Measurements from ENCODE around the gene DBX1. TPM values are rescaled to one million over a fixed set of nuclear protein-coding genes. Genes with fewer than 3 reads are reported as not detected.

DBX1 gene
- total and polyA plus RNA-seq, 2 donors (not counting 1 experiment from before 2014, with no cell fraction given), result not detected

- no peak overlapping the region for H3K27ac ChIP-seq (ENCODE audit: insufficient read depth, low read length)
- H4K20me1 ChIP-seq (ENCODE audit: control insufficient read depth, extremely low read depth, insufficient read depth, low read length), result peaks cover 2% of the 10 kb centered on the region
- no peaks in the 10 kb centered on the region for H3K79me2 ChIP-seq (ENCODE audit: control insufficient read depth, insufficient read depth, low read length)
- H3K27me3 ChIP-seq (ENCODE audit: control insufficient read depth, insufficient read depth, low read length), result peaks cover 65% of the 10 kb centered on the region
- no peak overlapping the region for H3K9ac ChIP-seq (ENCODE audit: insufficient read depth, low read length)
- no peaks in the 10 kb centered on the region for H3K36me3 ChIP-seq (ENCODE audit: control insufficient read depth, insufficient read depth, low read length)
- DNase-seq (ENCODE audit: low read depth in 2 of 2), result no peak
- no peaks in the 10 kb centered on the region for H3K4me1 ChIP-seq (ENCODE audit: control insufficient read depth, extremely low read depth, insufficient read depth, low read length)
- no peak overlapping the region for H2AFZ ChIP-seq (ENCODE audit: low read length)
- no peaks in the 10 kb centered on the region for H3K9me3 ChIP-seq (ENCODE audit: control insufficient read depth, insufficient read depth, low read depth, low read length)
- TF ChIP-seq EZH2 (IDR thresholded peaks at IDR 0.05; ENCODE audit: low read length, missing control alignments) (no peak), CTCF (conservative IDR thresholded peaks at IDR 0.05 in 1 of 2, IDR thresholded peaks at IDR 0.05 in 1 of 2; ENCODE audit: low read depth in 1 of 2, low read length in 2 of 2) (no peak)
- H3K4me3 ChIP-seq (replicated peaks in 1 of 4; ENCODE audit: control extremely low read depth in 1 of 4, insufficient read depth in 1 of 4, low read depth in 3 of 4, low read length in 4 of 4), result no peak overlapping the region
- H3K4me2 ChIP-seq (ENCODE audit: extremely low read depth, insufficient read depth, low read length), result no peak overlapping the region
Measured at GRCh38 chr11:20155683-20156279, 4.5 kb downstream of the DBX1 start.

DNA sequence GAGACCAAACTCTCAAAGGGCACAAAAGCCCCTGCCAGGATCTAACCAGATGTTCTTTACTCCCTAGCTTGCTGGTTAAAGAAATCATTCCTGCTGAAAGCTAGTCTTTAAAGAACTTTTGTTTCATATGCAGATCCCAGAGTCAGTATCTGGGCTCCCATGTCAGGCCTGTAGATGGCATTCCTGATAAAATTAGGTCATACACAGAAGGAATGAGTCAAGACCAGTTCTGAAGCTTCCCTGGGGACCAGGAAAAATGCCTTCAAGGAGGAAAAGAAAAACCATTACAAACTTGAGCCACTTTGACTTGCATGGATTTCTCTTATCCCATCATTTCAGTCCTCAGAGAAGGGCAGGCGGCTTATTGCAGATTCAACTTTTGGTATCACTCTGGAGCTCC is 5.9 kb downstream of the DBX1 start:
- DNase-seq (ENCODE audit: low read depth in 2 of 2), result peak in 1 of 2 donors; percentile 8
- no peaks in the 10 kb centered on the region for H3K9me3 ChIP-seq (ENCODE audit: control insufficient read depth, insufficient read depth, low read depth, low read length)
- H3K36me3 ChIP-seq (ENCODE audit: control insufficient read depth, insufficient read depth, low read length), result no peaks in the 10 kb centered on the region

DNA sequence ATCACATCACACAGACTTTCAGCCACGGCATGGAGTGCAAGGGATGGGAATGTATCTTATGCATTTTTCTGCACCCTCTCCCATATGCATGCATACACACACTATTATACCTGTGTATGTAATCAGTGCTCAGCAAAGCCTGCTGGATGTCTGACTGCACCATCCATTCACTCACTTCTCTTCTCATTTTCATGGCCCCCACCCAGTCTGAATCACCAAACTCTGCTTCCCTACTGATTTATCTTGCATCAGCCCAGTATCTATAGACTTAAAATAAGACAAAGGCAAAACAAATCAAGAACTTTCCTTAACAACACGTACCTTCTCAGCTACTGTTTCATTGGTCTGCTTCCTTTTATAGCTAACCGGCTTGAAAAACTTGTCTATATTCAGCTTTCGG is 21.6 kb downstream of the DBX1 start:
- Histone ChIP-seq H2AFZ (ENCODE audit: low read length) (no peak overlapping the region), H3K4me3 (replicated peaks in 1 of 4; ENCODE audit: control extremely low read depth in 1 of 4, insufficient read depth in 1 of 4, low read depth in 3 of 4, low read length in 4 of 4) (no peak overlapping the region), H4K20me1 (ENCODE audit: control insufficient read depth, extremely low read depth, insufficient read depth, low read length) (no peaks in the 10 kb centered on the region), H3K27ac (ENCODE audit: insufficient read depth, low read length) (no peak overlapping the region), H3K9ac (ENCODE audit: insufficient read depth, low read length) (no peak overlapping the region), H3K4me2 (ENCODE audit: extremely low read depth, insufficient read depth, low read length) (no peak overlapping the region), H3K36me3 (ENCODE audit: control insufficient read depth, insufficient read depth, low read length) (no peaks in the 10 kb centered on the region), H3K4me1 (ENCODE audit: control insufficient read depth, extremely low read depth, insufficient read depth, low read length) (no peaks in the 10 kb centered on the region), H3K79me2 (ENCODE audit: control insufficient read depth, insufficient read depth, low read length) (no peaks in the 10 kb centered on the region), H3K9me3 (ENCODE audit: control insufficient read depth, insufficient read depth, low read depth, low read length) (no peaks in the 10 kb centered on the region), H3K27me3 (ENCODE audit: control insufficient read depth, insufficient read depth, low read length) (peaks cover 3% of the 10 kb centered on the region)
- TF ChIP-seq EZH2 (IDR thresholded peaks at IDR 0.05; ENCODE audit: low read length, missing control alignments) (no peak), CTCF (conservative IDR thresholded peaks at IDR 0.05 in 1 of 2, IDR thresholded peaks at IDR 0.05 in 1 of 2; ENCODE audit: low read depth in 1 of 2, low read length in 2 of 2) (no peak)
- DNase-seq (ENCODE audit: low read depth in 2 of 2), result no peak

More for the DNA sequence above, 5.9 kb downstream of the DBX1 start:
- peaks cover 51% of the 10 kb centered on the region for H3K27me3 ChIP-seq (ENCODE audit: control insufficient read depth, insufficient read depth, low read length)
- H3K4me3 ChIP-seq (replicated peaks in 1 of 4; ENCODE audit: control extremely low read depth in 1 of 4, insufficient read depth in 1 of 4, low read depth in 3 of 4, low read length in 4 of 4), result no peak overlapping the region
- no peaks in the 10 kb centered on the region for H3K79me2 ChIP-seq (ENCODE audit: control insufficient read depth, insufficient read depth, low read length)
- peaks cover 2% of the 10 kb centered on the region for H4K20me1 ChIP-seq (ENCODE audit: control insufficient read depth, extremely low read depth, insufficient read depth, low read length)
- no peaks in the 10 kb centered on the region for H3K4me1 ChIP-seq (ENCODE audit: control insufficient read depth, extremely low read depth, insufficient read depth, low read length)
- H3K9ac ChIP-seq (ENCODE audit: insufficient read depth, low read length), result no peak overlapping the region
- H3K4me2 ChIP-seq (ENCODE audit: extremely low read depth, insufficient read depth, low read length), result no peak overlapping the region
- no peak for TF ChIP-seq EZH2 (IDR thresholded peaks at IDR 0.05; ENCODE audit: low read length, missing control alignments)
- no peak for TF ChIP-seq CTCF (conservative IDR thresholded peaks at IDR 0.05 in 1 of 2, IDR thresholded peaks at IDR 0.05 in 1 of 2; ENCODE audit: low read depth in 1 of 2, low read length in 2 of 2)
- no peak overlapping the region for H3K27ac ChIP-seq (ENCODE audit: insufficient read depth, low read length)
- no peak overlapping the region for H2AFZ ChIP-seq (ENCODE audit: low read length)
